OCI-LY3 (cell line): ENCODE results near the gene MAPT.

Experiments used
- CTCF ChIP-seq: fragments of 200-600, 300-600 bp; sonication (generic); IDR thresholded peaks from 2 replicates; pipeline ENCODE4 v1.5.1; 2014; ENCODE audit warnings: antibody characterized with exemption, low read length, low read depth
- EZH2phosphoT487 ChIP-seq: fragments of 200-600 bp; shearing (Covaris generic); IDR thresholded peaks from 2 replicates; pipeline ENCODE4 v1.6.1; 2018; ENCODE audit warnings: antibody characterized with exemption, mixed run types, low read depth

GRCh38 chr17:45854209-45854608, 40.1 kb upstream of the MAPT start:
- TF ChIP-seq CTCF (no peak), EZH2phosphoT487 (no peak)
